Measurements from ENCODE around the gene SYCE3.

The SYCE3 gene

DNA sequence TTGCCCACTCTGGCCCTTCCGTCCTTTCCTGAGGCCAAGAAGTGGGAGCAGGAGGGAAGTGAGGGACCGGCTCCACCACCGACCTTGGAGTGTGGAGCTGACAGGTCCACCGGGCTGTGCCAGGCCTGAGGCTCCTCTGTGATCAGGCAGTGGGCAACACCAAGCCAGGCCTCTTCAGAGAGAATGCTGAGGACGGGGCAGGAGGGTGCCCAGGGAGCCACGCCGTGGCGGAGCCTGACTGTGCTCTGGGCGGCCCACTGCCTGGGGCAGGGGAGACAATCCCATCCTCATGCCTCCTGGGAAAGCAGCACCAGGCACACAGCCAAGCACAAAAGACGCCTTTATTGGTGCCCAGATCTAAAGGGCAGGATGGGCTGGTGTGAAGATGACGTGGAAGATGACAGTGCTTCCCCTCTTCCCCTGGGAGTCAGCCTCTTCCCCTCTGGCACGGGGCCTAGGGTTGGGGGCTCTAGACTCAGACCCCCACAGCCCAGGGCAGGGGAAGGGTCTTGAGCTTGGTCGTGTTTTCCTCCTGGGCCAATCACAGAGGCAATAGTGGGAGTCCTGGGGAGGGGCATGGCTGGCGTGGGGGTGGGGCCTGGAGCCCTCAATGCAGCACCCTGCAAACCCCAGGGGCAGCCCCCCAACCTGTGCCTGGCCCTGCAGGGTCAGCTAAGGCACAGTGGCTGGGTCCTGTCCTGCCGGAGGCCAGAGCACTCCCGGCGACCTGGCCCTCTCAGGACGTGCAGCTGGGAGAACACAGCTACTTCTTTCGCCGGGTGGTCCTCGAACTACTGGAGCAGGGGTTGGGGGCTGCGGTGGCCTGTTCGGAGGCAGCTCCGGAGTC lies 59.9 kb downstream of the SYCE3 start:
- no peak overlapping the region for H3K27ac ChIP-seq (ENCODE audit: low read depth, low read length)
- H3K9me2 ChIP-seq (replicated peaks; ENCODE audit: control insufficient read depth, low read length): no peaks in the 10 kb centered on the region
- no peaks in the 10 kb centered on the region for H3K27me3 ChIP-seq (ENCODE audit: control insufficient read depth, low read length)
- no peak overlapping the region for H3K4me3 ChIP-seq (ENCODE audit: low read length)
- peaks cover 3% of the 10 kb centered on the region for H3F3A ChIP-seq (ENCODE audit: control insufficient read depth, insufficient read depth)
- H4K20me1 ChIP-seq (ENCODE audit: control insufficient read depth, insufficient read depth, low read depth, low read length): no peaks in the 10 kb centered on the region
- H3K79me2 ChIP-seq (ENCODE audit: control insufficient read depth, low read length): peaks cover 28% of the 10 kb centered on the region
- H3K4me1 ChIP-seq (ENCODE audit: control insufficient read depth, low read length): peaks cover 32% of the 10 kb centered on the region
- peaks cover 35% of the 10 kb centered on the region for H3K36me3 ChIP-seq (ENCODE audit: control insufficient read depth, low read length)
- no peaks in the 10 kb centered on the region for H3K9me3 ChIP-seq (ENCODE audit: control insufficient read depth, insufficient read depth, low read length)
- no peak overlapping the region for H3K4me2 ChIP-seq (ENCODE audit: low read length)
- TF ChIP-seq, protein P1, sequence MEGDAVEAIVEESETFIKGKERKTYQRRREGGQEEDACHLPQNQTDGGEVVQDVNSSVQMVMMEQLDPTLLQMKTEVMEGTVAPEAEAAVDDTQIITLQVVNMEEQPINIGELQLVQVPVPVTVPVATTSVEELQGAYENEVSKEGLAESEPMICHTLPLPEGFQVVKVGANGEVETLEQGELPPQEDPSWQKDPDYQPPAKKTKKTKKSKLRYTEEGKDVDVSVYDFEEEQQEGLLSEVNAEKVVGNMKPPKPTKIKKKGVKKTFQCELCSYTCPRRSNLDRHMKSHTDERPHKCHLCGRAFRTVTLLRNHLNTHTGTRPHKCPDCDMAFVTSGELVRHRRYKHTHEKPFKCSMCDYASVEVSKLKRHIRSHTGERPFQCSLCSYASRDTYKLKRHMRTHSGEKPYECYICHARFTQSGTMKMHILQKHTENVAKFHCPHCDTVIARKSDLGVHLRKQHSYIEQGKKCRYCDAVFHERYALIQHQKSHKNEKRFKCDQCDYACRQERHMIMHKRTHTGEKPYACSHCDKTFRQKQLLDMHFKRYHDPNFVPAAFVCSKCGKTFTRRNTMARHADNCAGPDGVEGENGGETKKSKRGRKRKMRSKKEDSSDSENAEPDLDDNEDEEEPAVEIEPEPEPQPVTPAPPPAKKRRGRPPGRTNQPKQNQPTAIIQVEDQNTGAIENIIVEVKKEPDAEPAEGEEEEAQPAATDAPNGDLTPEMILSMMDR (IDR thresholded peaks at IDR 0.05; ENCODE audit: low read depth, low read length, poor library complexity, severe bottlenecking): no peak
- no peak for TF ChIP-seq EZH2phosphoT487 (IDR thresholded peaks at IDR 0.05; ENCODE audit: borderline replicate concordance, low read length)

DNA sequence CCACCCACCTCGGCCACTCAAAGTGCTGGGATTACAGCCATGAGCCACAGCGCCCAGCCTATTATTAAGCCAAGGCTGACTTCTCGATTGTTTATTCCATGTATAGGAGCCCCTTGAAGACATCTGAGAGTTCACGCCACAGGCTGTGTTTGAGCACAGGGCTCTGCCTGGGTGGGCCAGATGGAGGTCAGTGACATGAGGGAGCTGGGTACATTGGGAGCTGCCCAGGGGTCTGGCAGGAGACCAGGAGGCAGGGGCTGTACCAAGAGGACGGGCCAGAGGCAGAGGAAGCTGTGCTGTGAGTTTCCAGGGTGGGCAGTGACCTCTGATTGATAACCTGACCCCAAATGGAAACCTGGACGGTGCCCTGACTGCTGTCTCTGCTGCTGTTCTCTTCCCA lies 60.6 kb downstream of the SYCE3 start:
- TF ChIP-seq, protein P1 (IDR thresholded peaks at IDR 0.05; ENCODE audit: low read depth, low read length, poor library complexity, severe bottlenecking): no peak
- H3F3A ChIP-seq (ENCODE audit: control insufficient read depth, insufficient read depth): peaks cover 3% of the 10 kb centered on the region
- H3K27ac ChIP-seq (ENCODE audit: low read depth, low read length): no peak overlapping the region
- H3K36me3 ChIP-seq (ENCODE audit: control insufficient read depth, low read length): peaks cover 32% of the 10 kb centered on the region
- H3K9me2 ChIP-seq (replicated peaks; ENCODE audit: control insufficient read depth, low read length): no peaks in the 10 kb centered on the region
- no peaks in the 10 kb centered on the region for H3K27me3 ChIP-seq (ENCODE audit: control insufficient read depth, low read length)
- no peaks in the 10 kb centered on the region for H3K9me3 ChIP-seq (ENCODE audit: control insufficient read depth, insufficient read depth, low read length)
- H4K20me1 ChIP-seq (ENCODE audit: control insufficient read depth, insufficient read depth, low read depth, low read length): no peaks in the 10 kb centered on the region
- H3K4me3 ChIP-seq (ENCODE audit: low read length): no peak overlapping the region
- H3K4me1 ChIP-seq (ENCODE audit: control insufficient read depth, low read length): peaks cover 34% of the 10 kb centered on the region
- peaks cover 24% of the 10 kb centered on the region for H3K79me2 ChIP-seq (ENCODE audit: control insufficient read depth, low read length)
- no peak overlapping the region for H3K4me2 ChIP-seq (ENCODE audit: low read length)

Data from DOHH2 (cell line).